Natural killer cell (primary cell): ENCODE results near the gene PDK4. TPM values are rescaled to one million over a fixed set of nuclear protein-coding genes. Genes with fewer than 3 reads are reported as not detected.

Experiments used
- ATAC-seq, 3 donors: fragments of 150-1000 bp in 2 of 3; fragments of 200-7000 bp in 1 of 3; cut with Tn5 transposase; 1 replicate in 1 of 3; 2 replicates in 2 of 3; pipeline ENCODE4 v1.10.0; 2021; ENCODE audit warnings: mild to moderate bottlenecking in 2 of 3, moderate library complexity in 2 of 3
- DNase-seq, 2 donors: peaks; one replicate each; pipeline versions ENCODE4 v3.0.0 to v3.0.0-alpha.2; 2013 to 2021; ENCODE audit warnings: mixed read lengths in 1 of 2
- H3K27ac ChIP-seq: one replicate; pipeline ENCODE4 v1.5.1; 2013; ENCODE audit warnings: mild to moderate bottlenecking, low read length
- H3K27me3 ChIP-seq: one replicate; pipeline ENCODE4 v1.6.1; 2013; ENCODE audit warnings: low read length; ENCODE audit not compliant: control insufficient read depth, insufficient read depth
- H3K36me3 ChIP-seq: one replicate; pipeline ENCODE4 v1.6.1; 2013; ENCODE audit warnings: low read length; ENCODE audit not compliant: control insufficient read depth, insufficient read depth
- H3K4me1 ChIP-seq: one replicate; pipeline ENCODE4 v1.6.1; 2013; ENCODE audit warnings: low read length; ENCODE audit not compliant: control insufficient read depth, insufficient read depth
- H3K4me3 ChIP-seq: one replicate; pipeline ENCODE4 v1.5.1; 2013; ENCODE audit warnings: low read length
- H3K9me3 ChIP-seq: one replicate; pipeline ENCODE4 v1.6.1; 2013; ENCODE audit warnings: low read length; ENCODE audit not compliant: control insufficient read depth, insufficient read depth
- H3K27ac Mint-ChIP-seq, 2 donors: one replicate each; pipeline ENCODE4 v1.8.0; 2022; ENCODE audit warnings: mild to moderate bottlenecking in 2 of 2, mixed read lengths in 2 of 2, moderate library complexity in 1 of 2
- H3K27me3 Mint-ChIP-seq, 2 donors: one replicate each; pipeline ENCODE4 v1.8.0; 2022; ENCODE audit warnings: low read depth in 2 of 2, mixed read lengths in 2 of 2
- H3K36me3 Mint-ChIP-seq: one replicate; pipeline ENCODE4 v1.8.0; 2022; ENCODE audit warnings: mixed read lengths
- H3K4me1 Mint-ChIP-seq, 2 donors: one replicate each; pipeline ENCODE4 v1.8.0; 2022; ENCODE audit warnings: mixed read lengths in 2 of 2
- H3K4me3 Mint-ChIP-seq: one replicate; pipeline ENCODE4 v1.8.0; 2022; ENCODE audit warnings: mild to moderate bottlenecking, moderate library complexity, mixed read lengths
- H3K9me3 Mint-ChIP-seq, 2 donors: one replicate each; pipeline ENCODE4 v1.8.0; 2022; ENCODE audit warnings: mixed read lengths in 2 of 2
- WGBS: methylation state at CpG from one replicate; pipeline ENCODE4 v1.1.7; 2013; ENCODE audit warnings: missing lambda C conversion rate; ENCODE audit not compliant: insufficient coverage; 5-methylcytosine and 5-hydroxymethylcytosine counted together
- intact Hi-C: fragments of 100-400 bp; cut with micrococcal nuclease; formaldehyde crosslinking; loops from one replicate; pipeline ENCODE4 v1.14.2; 2022
- total RNA-seq, 4 donors: library from RNA; stranded (reverse); fragments of 120-200 nt in 1 of 4; gene quantifications; one replicate each; pipeline versions ENCODE4 v1.2.3 to v1.2.4, GENCODE V29; 2013 to 2022
- TF ChIP-seq, protein P1 (sequence below): fragments of 200-600 bp; IDR thresholded peaks from one replicate; pipeline ENCODE4 v1.8.0; 2022; ENCODE audit warnings: antibody characterized with exemption

PDK4 gene
- total RNA-seq, 3 donors from 2014 or later (not counting 1 experiment from before 2014, with no cell fraction given), result 0.78 to 3.8 (median 2.3) TPM

DNA sequence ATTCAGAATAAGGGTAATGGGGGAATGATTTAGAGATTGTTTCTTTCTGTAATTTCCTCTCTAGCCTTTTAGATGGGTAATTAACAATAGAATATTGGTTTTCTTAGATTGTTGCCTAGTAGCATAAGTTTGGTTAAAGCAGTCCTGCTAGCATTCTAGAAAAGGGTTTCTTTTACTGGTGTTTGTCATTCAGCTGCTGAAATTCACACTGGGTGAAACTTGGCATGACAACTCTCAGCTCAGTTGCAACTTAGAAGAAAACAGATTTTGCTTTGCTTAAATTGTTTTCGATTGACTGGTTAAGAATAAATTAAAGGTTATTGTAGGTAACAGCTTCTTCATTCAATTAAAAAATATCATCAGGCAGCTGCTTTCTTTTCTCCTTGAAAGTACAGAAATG, 25.1 kb upstream of the PDK4 start:
- peaks cover 7 to 14% of the 10 kb centered on the region in 2 donors for H3K27me3 Mint-ChIP-seq
- DNase-seq, result no peak
- intact Hi-C loops, result no loop called here
- no peaks in the 10 kb centered on the region for H3K4me1 Mint-ChIP-seq
- Histone ChIP-seq H3K27ac (no peak overlapping the region), H3K36me3 (no peaks in the 10 kb centered on the region), H3K9me3 (no peaks in the 10 kb centered on the region), H3K4me1 (no peaks in the 10 kb centered on the region), H3K27me3 (no peaks in the 10 kb centered on the region), H3K4me3 (no peak overlapping the region)
- no peak overlapping the region for H3K27ac Mint-ChIP-seq
- no peaks in the 10 kb centered on the region for H3K36me3 Mint-ChIP-seq
- ATAC-seq, result no peak
- WGBS, result no CpG with 5 or more reads among the region's 1 CpG
- H3K9me3 Mint-ChIP-seq, result no peaks in the 10 kb centered on the region
- TF ChIP-seq, protein P1, sequence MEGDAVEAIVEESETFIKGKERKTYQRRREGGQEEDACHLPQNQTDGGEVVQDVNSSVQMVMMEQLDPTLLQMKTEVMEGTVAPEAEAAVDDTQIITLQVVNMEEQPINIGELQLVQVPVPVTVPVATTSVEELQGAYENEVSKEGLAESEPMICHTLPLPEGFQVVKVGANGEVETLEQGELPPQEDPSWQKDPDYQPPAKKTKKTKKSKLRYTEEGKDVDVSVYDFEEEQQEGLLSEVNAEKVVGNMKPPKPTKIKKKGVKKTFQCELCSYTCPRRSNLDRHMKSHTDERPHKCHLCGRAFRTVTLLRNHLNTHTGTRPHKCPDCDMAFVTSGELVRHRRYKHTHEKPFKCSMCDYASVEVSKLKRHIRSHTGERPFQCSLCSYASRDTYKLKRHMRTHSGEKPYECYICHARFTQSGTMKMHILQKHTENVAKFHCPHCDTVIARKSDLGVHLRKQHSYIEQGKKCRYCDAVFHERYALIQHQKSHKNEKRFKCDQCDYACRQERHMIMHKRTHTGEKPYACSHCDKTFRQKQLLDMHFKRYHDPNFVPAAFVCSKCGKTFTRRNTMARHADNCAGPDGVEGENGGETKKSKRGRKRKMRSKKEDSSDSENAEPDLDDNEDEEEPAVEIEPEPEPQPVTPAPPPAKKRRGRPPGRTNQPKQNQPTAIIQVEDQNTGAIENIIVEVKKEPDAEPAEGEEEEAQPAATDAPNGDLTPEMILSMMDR, result no peak
- H3K4me3 Mint-ChIP-seq, result no peak overlapping the region

DNA sequence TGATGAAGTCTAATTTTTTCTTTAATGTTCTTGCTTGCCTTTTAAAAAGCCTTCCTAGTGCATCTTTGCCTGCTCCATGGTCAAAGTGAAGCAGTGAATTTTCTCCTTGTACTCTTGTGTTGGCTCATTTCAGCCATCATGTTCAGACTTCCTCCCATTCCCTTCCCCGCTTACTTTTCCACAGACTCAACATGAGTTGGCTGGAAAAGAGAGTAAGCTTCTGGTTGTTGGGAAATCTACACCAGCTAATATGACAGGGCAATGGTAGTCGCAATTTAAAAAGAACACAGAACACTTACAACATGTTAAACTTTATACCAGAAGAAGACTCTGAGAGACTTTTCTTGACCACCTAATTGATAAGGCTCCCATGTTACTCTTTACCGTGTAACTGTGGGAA, 24.3 kb upstream of the PDK4 start:
- H3K36me3 Mint-ChIP-seq, result peaks cover 7% of the 10 kb centered on the region

DNA sequence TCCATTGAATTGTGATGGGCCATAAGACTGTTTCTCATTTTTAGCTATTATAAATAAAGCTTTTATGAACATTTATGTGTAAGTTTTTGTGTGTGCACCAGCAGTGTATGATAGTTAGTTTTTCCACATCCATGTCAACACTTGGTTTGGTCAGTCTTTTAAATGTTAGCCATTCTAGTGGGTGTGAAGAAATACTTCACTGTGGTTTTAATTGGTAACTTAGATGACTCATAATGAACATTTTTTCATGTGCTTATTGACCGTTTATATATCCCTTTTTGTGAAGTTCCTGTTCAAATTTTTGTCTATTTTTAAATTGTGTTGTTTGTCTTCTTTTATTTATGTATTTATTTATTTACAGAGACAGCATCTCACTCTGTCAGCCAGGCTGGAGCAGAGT, 23.6 kb upstream of the PDK4 start:
- Mint-ChIP-seq H3K9me3 (peaks cover 5 to 6% of the 10 kb centered on the region in 2 donors), H3K36me3 (peaks cover 14% of the 10 kb centered on the region), H3K27me3 (peaks cover 6 to 9% of the 10 kb centered on the region in 2 donors), H3K27ac (no peak overlapping the region), H3K4me3 (no peak overlapping the region), H3K4me1 (no peaks in the 10 kb centered on the region)
- Histone ChIP-seq H3K9me3 (no peaks in the 10 kb centered on the region), H3K4me1 (no peaks in the 10 kb centered on the region), H3K27ac (no peak overlapping the region), H3K27me3 (no peaks in the 10 kb centered on the region), H3K4me3 (no peak overlapping the region), H3K36me3 (no peaks in the 10 kb centered on the region)
- no CpG with 5 or more reads among the region's 1 CpG for WGBS
- intact Hi-C loops, result no loop called here
- DNase-seq, result no peak
- TF ChIP-seq, protein P1, result no peak
- no peak for ATAC-seq

More for the DNA sequence above, 24.3 kb upstream of the PDK4 start:
- intact Hi-C loops, result no loop called here
- Histone ChIP-seq H3K4me1 (no peaks in the 10 kb centered on the region), H3K36me3 (no peaks in the 10 kb centered on the region), H3K9me3 (no peaks in the 10 kb centered on the region), H3K27me3 (no peaks in the 10 kb centered on the region), H3K27ac (no peak overlapping the region), H3K4me3 (no peak overlapping the region)
- H3K27ac Mint-ChIP-seq, result no peak overlapping the region
- WGBS, result 91% methylated on average over 1 of the region's 3 CpGs
- TF ChIP-seq, protein P1, result no peak
- H3K4me1 Mint-ChIP-seq, result no peaks in the 10 kb centered on the region
- DNase-seq (no peak), ATAC-seq (no peak)
- H3K9me3 Mint-ChIP-seq, result peaks cover 0 to 2% of the 10 kb centered on the region in 2 donors
- peaks cover 7 to 14% of the 10 kb centered on the region in 2 donors for H3K27me3 Mint-ChIP-seq
- H3K4me3 Mint-ChIP-seq, result no peak overlapping the region

DNA sequence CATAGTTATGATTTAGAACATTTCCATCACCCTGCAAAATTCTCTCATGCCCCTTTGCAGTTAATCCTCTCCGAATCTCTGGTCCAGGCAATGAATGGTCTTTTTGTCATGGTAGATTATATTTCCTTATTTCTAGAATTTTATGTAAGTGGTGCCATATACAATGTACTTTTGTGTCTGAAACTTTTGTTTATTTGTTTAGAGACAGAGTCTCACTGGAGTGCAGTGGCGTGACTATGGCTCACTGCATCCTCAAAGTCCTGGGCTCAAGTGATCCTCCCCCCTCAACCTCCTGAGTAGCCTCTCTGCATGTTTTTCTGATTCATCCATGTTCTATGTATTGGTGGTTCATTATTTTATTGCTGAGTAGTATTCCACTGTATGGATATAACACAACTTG, 23.2 kb upstream of the PDK4 start:
- H3K4me3 Mint-ChIP-seq, result no peak overlapping the region
- H3K9me3 Mint-ChIP-seq, result peaks cover 6 to 8% of the 10 kb centered on the region in 2 donors
- DNase-seq, result no peak
- TF ChIP-seq, protein P1, result no peak
- H3K36me3 Mint-ChIP-seq, result peaks cover 18% of the 10 kb centered on the region
- no peak for ATAC-seq
- Histone ChIP-seq H3K4me1 (no peaks in the 10 kb centered on the region), H3K4me3 (no peak overlapping the region), H3K9me3 (no peaks in the 10 kb centered on the region), H3K36me3 (no peaks in the 10 kb centered on the region), H3K27ac (no peak overlapping the region), H3K27me3 (no peaks in the 10 kb centered on the region)
- intact Hi-C loops, result no loop called here
- no peaks in the 10 kb centered on the region for H3K4me1 Mint-ChIP-seq
- 100% methylated on average over 1 of the region's 2 CpGs for WGBS
- no peak overlapping the region for H3K27ac Mint-ChIP-seq
- H3K27me3 Mint-ChIP-seq, result peaks cover 3 to 4% of the 10 kb centered on the region in 2 donors
